RWPE1 (cell line): Measurements from ENCODE around the gene SCAP.

Experiments
- CTCF ChIA-PET: fragments of 350-600 bp; sonication (Branson Sonifier 250); formaldehyde crosslinking; extraction: SDS; loops from one replicate; lab custom pipeline; 2021; lab: Yijun Ruan, JAX
- POLR2A ChIA-PET: fragments of 400-600 bp; formaldehyde crosslinking; extraction: SDS; loops from one replicate; lab custom pipeline; 2020; ENCODE audit warnings: antibody characterized with exemption; ENCODE audit not compliant: low non-redundant PET; lab: Yijun Ruan, JAX
- DNase-seq: peaks from one replicate; pipeline ENCODE4 v3.0.0; 2012; ENCODE audit warnings: low spot score
- H3K27ac ChIP-seq: fragments of 450-650 bp; 2 replicates; pipeline ENCODE4 v1.5.1; 2017
- TF ChIP-seq, protein P1 (sequence below): fragments of 450-650 bp; conservative IDR thresholded peaks from 2 replicates; pipeline ENCODE4 v1.5.1; 2017; ENCODE audit warnings: low read depth, mild to moderate bottlenecking

SCAP gene

DNA sequence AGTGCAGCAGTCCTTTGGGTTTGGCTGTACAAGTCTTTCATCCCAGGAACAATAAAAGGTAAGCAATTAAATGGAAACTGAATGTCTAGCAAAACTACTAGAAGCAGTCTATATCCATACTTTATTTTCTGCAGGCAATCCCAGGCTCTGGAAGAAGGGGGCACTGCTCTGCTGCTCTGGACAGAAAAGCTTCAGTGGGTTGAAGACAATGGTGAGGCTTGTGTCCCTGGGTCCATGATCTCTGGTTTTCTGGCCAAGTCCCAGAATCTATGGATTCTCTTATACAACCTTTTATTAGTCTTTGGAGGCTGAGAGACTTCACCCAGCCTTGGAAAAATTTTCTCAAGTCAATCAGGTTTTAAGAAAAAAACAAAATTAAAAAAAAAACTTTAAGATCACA lies 35.6 kb downstream of the SCAP start:
- CTCF ChIA-PET = interaction anchor here (0.5 to 0.6 kb wide), 2 partner anchors 16 to 24 kb away, joined by 4 read pairs; no protein-coding TSS in a partner anchor

DNA sequence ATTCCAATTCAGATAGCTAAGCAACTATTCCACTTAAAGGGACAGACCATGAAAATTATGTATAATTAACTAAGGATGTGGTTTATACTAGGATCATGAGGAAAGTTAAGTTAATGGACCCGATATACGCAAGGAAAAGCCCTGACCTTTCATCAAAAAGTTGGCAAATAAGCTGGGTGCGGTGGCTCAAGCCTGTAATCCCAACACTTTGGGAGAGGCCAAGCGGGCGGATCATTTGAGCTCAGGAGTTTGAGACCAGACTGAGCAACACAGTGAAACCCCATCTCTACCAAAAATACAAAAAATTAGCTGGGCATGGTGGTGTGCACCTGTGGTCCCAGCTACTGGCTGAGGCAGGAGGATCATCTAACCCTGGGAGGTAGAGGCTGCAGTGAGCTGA lies 39.6 kb downstream of the SCAP start:
- TF ChIP-seq, protein P1, sequence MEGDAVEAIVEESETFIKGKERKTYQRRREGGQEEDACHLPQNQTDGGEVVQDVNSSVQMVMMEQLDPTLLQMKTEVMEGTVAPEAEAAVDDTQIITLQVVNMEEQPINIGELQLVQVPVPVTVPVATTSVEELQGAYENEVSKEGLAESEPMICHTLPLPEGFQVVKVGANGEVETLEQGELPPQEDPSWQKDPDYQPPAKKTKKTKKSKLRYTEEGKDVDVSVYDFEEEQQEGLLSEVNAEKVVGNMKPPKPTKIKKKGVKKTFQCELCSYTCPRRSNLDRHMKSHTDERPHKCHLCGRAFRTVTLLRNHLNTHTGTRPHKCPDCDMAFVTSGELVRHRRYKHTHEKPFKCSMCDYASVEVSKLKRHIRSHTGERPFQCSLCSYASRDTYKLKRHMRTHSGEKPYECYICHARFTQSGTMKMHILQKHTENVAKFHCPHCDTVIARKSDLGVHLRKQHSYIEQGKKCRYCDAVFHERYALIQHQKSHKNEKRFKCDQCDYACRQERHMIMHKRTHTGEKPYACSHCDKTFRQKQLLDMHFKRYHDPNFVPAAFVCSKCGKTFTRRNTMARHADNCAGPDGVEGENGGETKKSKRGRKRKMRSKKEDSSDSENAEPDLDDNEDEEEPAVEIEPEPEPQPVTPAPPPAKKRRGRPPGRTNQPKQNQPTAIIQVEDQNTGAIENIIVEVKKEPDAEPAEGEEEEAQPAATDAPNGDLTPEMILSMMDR = no peak
- CTCF ChIA-PET = no interaction called here
- POLR2A ChIA-PET = no interaction called here
- H3K27ac ChIP-seq = no peak overlapping the region
- no peak for DNase-seq

More for the DNA sequence above, 35.6 kb downstream of the SCAP start:
- DNase-seq = no peak
- TF ChIP-seq, protein P1 = no peak
- H3K27ac ChIP-seq = no peak overlapping the region
- POLR2A ChIA-PET = no interaction called here

DNA sequence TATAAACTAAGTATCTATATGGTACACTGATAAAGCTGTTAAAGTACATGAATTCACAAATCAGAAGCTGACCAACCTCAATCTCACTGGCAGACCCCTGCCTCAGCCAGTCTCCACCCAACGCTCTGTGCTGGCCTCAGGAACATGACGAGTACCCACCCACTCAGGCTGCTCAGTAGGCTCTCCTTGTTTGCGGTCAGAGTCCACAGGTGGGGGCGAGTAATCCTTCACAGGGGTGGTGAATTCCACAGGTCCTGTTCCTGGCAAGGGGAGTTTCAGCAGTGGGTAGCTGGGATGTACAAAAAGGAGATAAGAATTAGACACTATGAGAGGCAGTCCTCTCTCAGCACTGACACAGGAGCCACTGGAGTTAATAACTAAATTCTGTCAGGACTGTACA lies 40.9 kb downstream of the SCAP start:
- CTCF ChIA-PET = no interaction called here
- POLR2A ChIA-PET = no interaction called here
- H3K27ac ChIP-seq = no peak overlapping the region
- TF ChIP-seq, protein P1 = no peak
- DNase-seq = no peak

DNA sequence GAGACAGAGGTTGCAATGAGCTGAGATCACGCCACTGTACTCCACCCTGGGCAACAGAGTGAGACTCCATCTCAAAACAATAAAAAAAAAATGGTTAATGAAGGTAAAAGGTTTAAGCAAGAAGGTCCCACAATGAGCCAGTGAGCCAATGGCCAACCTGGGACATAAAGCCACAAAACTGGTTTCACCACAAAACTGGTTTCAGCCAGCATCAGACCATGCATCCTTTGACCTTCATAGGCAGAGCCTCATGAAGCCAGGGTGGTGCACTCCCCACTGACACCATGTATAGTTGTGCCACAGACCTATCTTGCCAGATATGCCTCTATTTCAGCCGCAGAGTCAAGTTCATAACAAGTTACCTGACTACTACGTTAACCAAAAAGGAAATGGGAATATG lies 41.9 kb downstream of the SCAP start:
- no peak overlapping the region for H3K27ac ChIP-seq
- CTCF ChIA-PET = interaction anchor here (0.6 kb wide), 1 partner anchor 11 kb away, joined by 3 read pairs; no protein-coding TSS in a partner anchor

DNA sequence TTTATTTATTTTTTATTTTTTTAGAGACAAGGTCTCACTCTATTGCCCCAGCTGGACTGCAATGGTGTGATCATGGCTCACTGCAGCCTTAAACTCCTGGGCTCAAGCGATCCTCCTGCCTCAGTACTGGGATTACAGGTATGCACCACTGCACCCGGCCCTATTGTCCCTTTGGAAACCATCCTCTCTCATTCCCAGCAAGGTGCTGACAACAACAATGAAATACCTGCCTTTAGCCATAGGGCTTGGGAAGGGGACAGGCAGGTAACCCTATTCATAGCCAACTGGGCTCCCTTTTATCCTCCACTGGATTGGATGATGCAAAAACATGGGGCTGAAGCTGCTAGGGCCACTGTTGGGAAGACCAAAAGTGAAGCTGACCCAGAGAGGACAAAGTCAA lies 43.1 kb downstream of the SCAP start:
- TF ChIP-seq, protein P1 = no peak
- H3K27ac ChIP-seq = no peak overlapping the region
- ChIA-PET POLR2A (no interaction called here), CTCF (no interaction called here)
- no peak for DNase-seq

More for the DNA sequence above, 41.9 kb downstream of the SCAP start:
- TF ChIP-seq, protein P1 = no peak
- POLR2A ChIA-PET = no interaction called here
- DNase-seq = no peak

DNA sequence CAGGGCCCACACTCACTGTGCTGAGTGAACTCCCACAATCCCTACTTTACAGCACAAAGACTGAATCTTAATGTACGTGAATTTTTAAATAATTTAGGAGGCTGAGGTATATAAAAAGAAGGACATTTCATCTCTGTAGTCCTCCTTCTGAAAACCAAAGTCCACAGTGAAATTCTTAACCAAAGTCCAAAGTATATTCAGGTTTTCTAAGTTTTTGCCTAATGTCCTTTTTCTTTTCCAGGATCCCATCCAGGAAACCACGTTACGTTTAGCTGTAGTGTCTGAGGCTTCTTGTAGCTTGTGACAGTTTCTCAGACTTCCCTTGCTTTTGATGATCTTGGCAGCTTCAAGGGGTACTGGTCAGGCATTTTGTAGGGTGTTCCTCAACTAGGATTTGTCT lies 44.5 kb downstream of the SCAP start:
- ChIA-PET POLR2A (no interaction called here), CTCF (no interaction called here)
- H3K27ac ChIP-seq = no peak overlapping the region
- TF ChIP-seq, protein P1 = no peak
- DNase-seq = no peak
